ENCODE measurements around the gene MC2R. TPM values are rescaled to one million over a fixed set of nuclear protein-coding genes. Genes with fewer than 3 reads are reported as not detected.
"Not testable (repeated sequence)": the region's sequence is repeated elsewhere in the genome, so short reads cannot be mapped to it uniquely, and the experiment has no call there.

The MC2R gene
- total RNA-seq, 1 donor from 2014 or later, result not detected

DNA sequence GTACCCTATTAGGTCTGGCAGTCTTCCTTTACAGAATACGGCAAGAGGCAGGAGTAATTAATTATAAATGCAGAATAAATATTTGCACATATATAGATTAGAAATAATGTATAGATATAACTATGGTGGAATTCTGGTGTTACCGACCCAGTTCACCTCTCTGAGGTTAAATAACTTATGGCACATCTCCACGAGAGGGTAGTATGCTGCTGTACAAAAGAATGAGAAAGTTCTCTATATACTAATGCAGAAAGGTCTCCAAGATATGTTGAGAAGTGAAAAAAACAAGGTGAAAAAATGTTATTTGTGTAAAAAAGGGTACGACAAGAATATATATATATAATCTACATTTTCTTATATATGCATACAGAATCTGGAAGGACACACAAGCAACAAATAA is 40.8 kb downstream of the MC2R start:
- Mint-ChIP-seq H3K4me3 (no peak overlapping the region), H3K27me3 (ENCODE audit: low read depth) (peaks cover 42% of the 10 kb centered on the region), H3K9me3 (no peaks in the 10 kb centered on the region), H3K36me3 (no peaks in the 10 kb centered on the region), H3K4me1 (no peaks in the 10 kb centered on the region), H3K27ac (no peak overlapping the region)
- DNase-seq (ENCODE audit: low spot score in 2 of 2, unreplicated experiment in 2 of 2), result no peak
- TF ChIP-seq, protein P1, sequence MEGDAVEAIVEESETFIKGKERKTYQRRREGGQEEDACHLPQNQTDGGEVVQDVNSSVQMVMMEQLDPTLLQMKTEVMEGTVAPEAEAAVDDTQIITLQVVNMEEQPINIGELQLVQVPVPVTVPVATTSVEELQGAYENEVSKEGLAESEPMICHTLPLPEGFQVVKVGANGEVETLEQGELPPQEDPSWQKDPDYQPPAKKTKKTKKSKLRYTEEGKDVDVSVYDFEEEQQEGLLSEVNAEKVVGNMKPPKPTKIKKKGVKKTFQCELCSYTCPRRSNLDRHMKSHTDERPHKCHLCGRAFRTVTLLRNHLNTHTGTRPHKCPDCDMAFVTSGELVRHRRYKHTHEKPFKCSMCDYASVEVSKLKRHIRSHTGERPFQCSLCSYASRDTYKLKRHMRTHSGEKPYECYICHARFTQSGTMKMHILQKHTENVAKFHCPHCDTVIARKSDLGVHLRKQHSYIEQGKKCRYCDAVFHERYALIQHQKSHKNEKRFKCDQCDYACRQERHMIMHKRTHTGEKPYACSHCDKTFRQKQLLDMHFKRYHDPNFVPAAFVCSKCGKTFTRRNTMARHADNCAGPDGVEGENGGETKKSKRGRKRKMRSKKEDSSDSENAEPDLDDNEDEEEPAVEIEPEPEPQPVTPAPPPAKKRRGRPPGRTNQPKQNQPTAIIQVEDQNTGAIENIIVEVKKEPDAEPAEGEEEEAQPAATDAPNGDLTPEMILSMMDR (IDR thresholded peaks at IDR 0.05; ENCODE audit: unreplicated experiment), result no peak

DNA sequence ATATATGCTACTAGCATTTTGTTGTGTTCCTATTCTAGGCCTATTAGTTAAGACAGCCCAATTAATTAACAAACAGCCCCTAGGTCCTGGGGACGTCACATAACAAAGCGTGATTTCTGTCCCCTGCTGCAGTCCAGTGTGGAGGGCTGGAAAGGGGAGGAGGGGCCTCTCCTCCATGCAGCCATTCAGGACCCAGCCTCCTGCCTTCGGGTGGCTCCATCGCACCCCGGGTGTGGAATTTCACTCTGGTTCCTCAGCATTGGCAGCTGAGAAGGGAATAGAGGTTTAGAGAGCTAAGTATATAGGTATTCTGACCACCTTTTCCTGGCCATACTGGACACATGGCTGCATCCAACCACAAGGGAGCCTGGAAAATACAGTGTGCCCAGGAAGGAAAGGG is 42.4 kb downstream of the MC2R start:
- Mint-ChIP-seq H3K4me3 (no peak overlapping the region), H3K4me1 (no peaks in the 10 kb centered on the region), H3K27ac (no peak overlapping the region), H3K9me3 (no peaks in the 10 kb centered on the region), H3K36me3 (no peaks in the 10 kb centered on the region), H3K27me3 (ENCODE audit: low read depth) (peaks cover 56% of the 10 kb centered on the region)
- no peak for DNase-seq (ENCODE audit: low spot score in 2 of 2, unreplicated experiment in 2 of 2)
- TF ChIP-seq, protein P1 (IDR thresholded peaks at IDR 0.05; ENCODE audit: unreplicated experiment), result no peak

DNA sequence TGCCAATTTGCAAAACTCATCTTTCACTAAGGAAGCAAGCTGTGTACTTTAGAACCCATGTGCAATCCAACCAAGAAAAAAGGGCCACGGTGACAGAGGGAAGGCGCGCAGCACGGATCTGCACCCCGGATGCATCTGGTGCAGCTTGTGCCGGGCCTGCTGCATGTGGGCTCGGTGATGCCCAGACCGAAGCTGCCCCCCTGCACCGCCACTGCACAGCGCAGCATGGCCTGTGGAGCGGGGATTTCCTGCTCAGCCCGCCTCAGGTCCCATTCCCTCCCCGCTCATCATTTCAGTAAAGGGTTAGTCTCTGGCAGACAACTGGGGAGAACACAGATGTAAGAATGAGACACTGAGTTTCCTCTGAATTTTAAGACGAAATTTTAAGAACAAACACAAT is 43.0 kb downstream of the MC2R start:
- Mint-ChIP-seq H3K9me3 (no peaks in the 10 kb centered on the region), H3K4me1 (no peaks in the 10 kb centered on the region), H3K27ac (no peak overlapping the region), H3K4me3 (no peak overlapping the region), H3K36me3 (no peaks in the 10 kb centered on the region), H3K27me3 (ENCODE audit: low read depth) (peaks cover 59% of the 10 kb centered on the region)
- no peak for DNase-seq (ENCODE audit: low spot score in 2 of 2, unreplicated experiment in 2 of 2)
- TF ChIP-seq, protein P1 (IDR thresholded peaks at IDR 0.05; ENCODE audit: unreplicated experiment), result no peak

DNA sequence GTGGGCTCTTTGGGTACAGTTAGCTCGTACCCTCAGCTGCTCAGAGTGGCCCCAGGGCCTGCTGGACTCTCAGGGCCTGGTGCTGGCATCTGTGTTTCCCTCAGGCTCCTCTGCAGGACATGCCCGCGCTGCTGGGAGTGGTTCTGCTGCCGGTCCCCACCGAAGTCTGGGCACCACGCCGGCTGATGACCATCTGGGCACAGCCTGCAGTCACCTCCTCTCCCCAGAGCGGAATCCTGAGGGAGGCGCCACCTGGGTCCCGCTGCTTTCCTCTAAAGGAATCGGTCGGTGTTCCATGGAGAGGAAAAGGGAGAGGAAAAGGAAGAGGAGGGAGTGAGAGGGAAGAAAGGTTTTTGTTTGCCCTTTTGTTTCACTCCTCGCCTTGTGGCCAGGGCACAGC is 43.6 kb downstream of the MC2R start:
- H3K4me3 Mint-ChIP-seq, result no peak overlapping the region
- H3K27me3 Mint-ChIP-seq (ENCODE audit: low read depth), result peaks cover 66% of the 10 kb centered on the region
- no peaks in the 10 kb centered on the region for H3K4me1 Mint-ChIP-seq

DNA sequence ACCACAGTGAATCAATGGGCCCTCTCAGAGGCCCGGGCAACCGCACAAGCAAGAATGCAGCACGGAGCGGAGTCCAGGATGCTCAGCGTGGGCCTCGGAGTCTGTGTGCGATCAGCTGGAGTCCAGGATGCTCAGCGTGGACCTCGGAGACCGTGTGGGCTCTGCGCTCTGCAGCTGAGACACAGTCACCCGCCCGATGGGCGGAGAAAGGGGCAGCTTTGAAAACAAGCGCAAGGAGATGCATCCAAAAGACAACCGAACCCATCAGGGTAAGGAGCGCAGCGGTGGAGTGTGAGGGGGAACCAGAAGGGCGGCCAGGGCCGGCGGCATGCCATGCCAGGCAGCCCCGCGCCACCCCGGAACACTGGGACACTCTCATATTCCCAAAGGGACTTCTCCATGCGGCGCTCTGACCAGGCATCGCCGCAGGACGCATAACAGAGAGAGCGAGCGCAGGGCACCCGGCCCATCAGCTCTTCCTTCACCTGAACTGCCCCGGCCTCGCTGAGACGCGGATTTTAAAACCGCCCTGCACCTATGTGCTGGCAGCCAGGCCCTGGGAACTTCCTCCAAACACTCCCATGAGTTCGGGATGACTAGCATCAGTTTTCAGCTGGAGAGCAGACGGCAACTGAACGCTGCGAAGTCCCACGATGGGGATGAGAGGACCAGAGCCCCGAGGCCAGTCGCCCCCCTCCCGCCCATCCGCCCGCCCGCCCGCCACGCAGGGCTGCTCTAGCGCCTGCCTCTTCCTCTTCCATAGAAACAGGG is 46.6 kb downstream of the MC2R start:
- no peaks in the 10 kb centered on the region for H3K4me1 Mint-ChIP-seq
- no peak overlapping the region for H3K27ac Mint-ChIP-seq
- no peak overlapping the region for H3K4me3 Mint-ChIP-seq
- TF ChIP-seq, protein P1 (IDR thresholded peaks at IDR 0.05; ENCODE audit: unreplicated experiment), result no peak
- H3K27me3 Mint-ChIP-seq (ENCODE audit: low read depth), result peaks cover 68% of the 10 kb centered on the region
- DNase-seq (ENCODE audit: low spot score in 2 of 2, unreplicated experiment in 2 of 2), result no peak
- H3K36me3 Mint-ChIP-seq, result no peaks in the 10 kb centered on the region
- no peaks in the 10 kb centered on the region for H3K9me3 Mint-ChIP-seq

More for the DNA sequence above, 43.6 kb downstream of the MC2R start:
- no peaks in the 10 kb centered on the region for H3K9me3 Mint-ChIP-seq
- DNase-seq (ENCODE audit: low spot score in 2 of 2, unreplicated experiment in 2 of 2), result no peak
- H3K27ac Mint-ChIP-seq, result no peak overlapping the region
- H3K36me3 Mint-ChIP-seq, result no peaks in the 10 kb centered on the region
- TF ChIP-seq, protein P1 (IDR thresholded peaks at IDR 0.05; ENCODE audit: unreplicated experiment), result no peak

DNA sequence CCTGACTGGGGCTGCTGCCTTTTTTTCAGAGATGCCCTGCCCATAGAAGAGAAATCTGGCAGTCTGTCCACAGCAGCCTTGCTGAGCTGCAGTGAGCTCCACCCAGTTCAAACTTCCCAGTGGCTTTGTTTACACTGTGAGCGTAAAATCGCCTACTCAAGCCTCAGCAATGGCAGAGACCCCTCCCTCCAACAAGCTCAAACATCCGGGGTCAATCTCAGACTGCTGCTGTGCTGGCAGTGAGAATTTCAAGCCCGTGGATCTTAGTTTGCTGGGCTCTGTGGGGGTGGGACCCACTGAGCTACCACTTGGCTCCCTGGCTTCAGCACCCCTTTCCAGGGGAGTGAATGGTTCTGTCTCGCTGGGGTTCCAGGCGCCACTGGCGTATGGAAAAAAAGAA is 52.4 kb downstream of the MC2R start:
- H3K27me3 Mint-ChIP-seq (ENCODE audit: low read depth), result peaks cover 26% of the 10 kb centered on the region

More for the DNA sequence above, 52.4 kb downstream of the MC2R start:
- peaks cover 32% of the 10 kb centered on the region for H3K9me3 Mint-ChIP-seq
- not testable (repeated sequence) for DNase-seq (ENCODE audit: low spot score in 2 of 2, unreplicated experiment in 2 of 2); H3K4me3 Mint-ChIP-seq; H3K36me3 Mint-ChIP-seq; H3K27ac Mint-ChIP-seq; H3K4me1 Mint-ChIP-seq

All from mesothelial cell of epicardium (in vitro differentiated cells).